ENCODE results near the gene OR4K2. TPM values are rescaled to one million over a fixed set of nuclear protein-coding genes. Genes with fewer than 3 reads are reported as not detected.

OR4K2 gene, protein sequence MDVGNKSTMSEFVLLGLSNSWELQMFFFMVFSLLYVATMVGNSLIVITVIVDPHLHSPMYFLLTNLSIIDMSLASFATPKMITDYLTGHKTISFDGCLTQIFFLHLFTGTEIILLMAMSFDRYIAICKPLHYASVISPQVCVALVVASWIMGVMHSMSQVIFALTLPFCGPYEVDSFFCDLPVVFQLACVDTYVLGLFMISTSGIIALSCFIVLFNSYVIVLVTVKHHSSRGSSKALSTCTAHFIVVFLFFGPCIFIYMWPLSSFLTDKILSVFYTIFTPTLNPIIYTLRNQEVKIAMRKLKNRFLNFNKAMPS
- total RNA-seq (2022; extraction: Qiagen RNA extraction), result not detected in 5 replicates

DNA sequence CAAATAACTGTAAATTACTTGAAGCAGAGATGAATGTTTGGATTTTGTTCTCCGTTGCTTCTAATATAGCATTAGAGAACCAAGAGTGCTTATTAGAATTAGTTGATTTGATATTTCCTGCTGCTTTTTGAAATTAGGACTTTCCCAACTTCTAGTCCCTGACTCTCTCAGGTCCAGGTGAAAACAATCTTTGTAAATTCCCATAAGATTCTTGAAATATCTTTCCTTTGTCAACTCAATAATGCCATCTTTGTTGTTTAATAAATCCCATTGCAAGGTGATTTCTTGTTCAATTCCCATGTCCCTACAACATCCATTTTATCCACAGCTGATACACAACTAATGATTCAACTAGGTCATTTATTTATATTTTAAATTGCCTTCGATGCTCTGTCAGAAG lies at the start of gene OR4K2:
OR4K2 (plus strand) TSS at position 301 of the 400 bp plus-strand sequence. CDS start 1,126 bp downstream, outside the sequence.

DNA sequence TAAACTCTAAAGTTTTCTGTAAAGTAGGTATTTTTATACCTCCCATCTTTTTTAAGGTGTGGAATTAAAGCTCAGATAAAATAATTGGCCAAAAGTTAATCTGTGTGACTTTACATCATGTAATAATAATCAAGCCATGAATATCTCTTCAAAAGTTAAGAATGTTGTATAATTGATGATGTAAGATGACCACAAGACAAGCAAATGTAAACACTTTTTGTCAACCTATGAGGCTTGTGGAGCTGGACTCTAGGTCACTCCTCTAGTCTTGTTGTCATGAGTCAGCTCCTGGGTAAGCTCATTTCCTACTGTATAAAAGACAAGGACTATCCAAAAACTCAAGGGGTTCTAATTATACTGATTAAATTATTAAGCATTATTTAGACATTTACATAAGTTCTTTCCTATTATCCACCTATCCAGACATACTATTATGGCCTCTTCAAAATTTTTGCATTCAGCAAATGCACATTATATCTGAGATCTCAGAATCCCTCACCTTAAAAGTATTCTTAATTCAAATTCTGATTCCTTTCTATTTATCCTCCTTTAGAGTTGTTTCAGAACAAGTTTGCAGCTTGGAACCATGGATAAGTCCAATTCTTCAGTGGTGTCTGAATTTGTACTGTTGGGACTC lies 45.2 kb downstream of the OR4K2 start, which contains the start of gene OR4K5:
OR4K5 (plus strand) TSS at position 587 of the 637 bp plus-strand sequence; CDS start at position 587, 0 bp downstream.

DNA sequence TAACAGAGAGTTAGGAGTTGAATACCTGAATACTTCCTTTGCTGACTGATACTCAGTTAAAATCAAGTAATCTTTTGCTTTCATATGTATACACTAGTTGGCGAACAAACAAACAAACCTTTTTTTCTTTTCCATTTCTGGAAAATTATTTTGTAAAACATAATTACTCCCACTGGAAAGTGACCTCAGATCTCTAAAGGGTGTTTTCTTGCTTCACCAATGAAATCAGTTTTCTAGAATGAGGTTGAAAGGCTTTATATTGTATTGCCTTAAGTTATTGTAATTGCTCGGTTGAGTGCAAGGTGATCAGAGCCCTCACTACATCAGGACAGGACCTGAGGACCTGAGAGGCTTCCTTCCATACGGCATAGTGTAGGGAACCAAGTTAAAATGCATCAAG lies 55.7 kb downstream of the OR4K2 start, which contains the start of gene OR4K1:
OR4K1 (plus strand) TSS at position 301 of the 400 bp plus-strand sequence. CDS start 4,750 bp downstream, outside the sequence.

Other genes starting within 250 kb of the OR4K2 start
- not detected in 5 replicates for gene OR11H2, start 161.3 kb upstream of the OR4K2 start, total RNA-seq (2022; extraction: Qiagen RNA extraction)
- not detected in 5 replicates for gene OR4Q3, start 131.6 kb upstream of the OR4K2 start, total RNA-seq (2022; extraction: Qiagen RNA extraction)
- gene OR4M1, start 101.6 kb upstream of the OR4K2 start, total RNA-seq (2022; extraction: Qiagen RNA extraction), result not detected in 5 replicates
- not detected in 5 replicates for gene OR4N2, start 71.4 kb upstream of the OR4K2 start, total RNA-seq (2022; extraction: Qiagen RNA extraction)
- not detected in 5 replicates for gene OR4K5, start 45.5 kb downstream of the OR4K2 start, total RNA-seq (2022; extraction: Qiagen RNA extraction)
- gene OR4K1, start 55.8 kb downstream of the OR4K2 start, total RNA-seq (2022; extraction: Qiagen RNA extraction), result not detected in 5 replicates
- gene OR4K15, start 100.4 kb downstream of the OR4K2 start, total RNA-seq (2022; extraction: Qiagen RNA extraction), result not detected in 5 replicates
- not detected in 5 replicates for gene OR4Q2, start 127.0 kb downstream of the OR4K2 start, total RNA-seq (2022; extraction: Qiagen RNA extraction)
- not detected in 5 replicates for gene OR4K14, start 144.2 kb downstream of the OR4K2 start, total RNA-seq (2022; extraction: Qiagen RNA extraction)
- gene OR4K13, start 160.9 kb downstream of the OR4K2 start, total RNA-seq (2022; extraction: Qiagen RNA extraction), result not detected in 5 replicates
- not detected in 5 replicates for gene OR4L1, start 184.9 kb downstream of the OR4K2 start, total RNA-seq (2022; extraction: Qiagen RNA extraction)
- not detected in 5 replicates for gene OR4K17, start 235.6 kb downstream of the OR4K2 start, total RNA-seq (2022; extraction: Qiagen RNA extraction)